Body of pancreas (tissue), 4 donors: ENCODE measurements around the gene ACTR1B.

Source experiments
- POLR2A ChIP-seq, 3 donors: fragments of 450-650 bp; IDR thresholded peaks; one replicate each; pipeline ENCODE4 v1.6.1; 2016; ENCODE audit warnings: antibody characterized with exemption in 3 of 3, mild to moderate bottlenecking in 2 of 3
- TF ChIP-seq, protein P1 (sequence below), 7 experiments: fragments of 450-650 bp in 4 of 7; fragments of 200-600 bp in 3 of 7; sonication (generic) in 3 of 7; IDR thresholded peaks; one replicate each; pipeline ENCODE4 v1.5.1; 2016 to 2019; ENCODE audit warnings: antibody characterized with exemption in 7 of 7

DNA sequence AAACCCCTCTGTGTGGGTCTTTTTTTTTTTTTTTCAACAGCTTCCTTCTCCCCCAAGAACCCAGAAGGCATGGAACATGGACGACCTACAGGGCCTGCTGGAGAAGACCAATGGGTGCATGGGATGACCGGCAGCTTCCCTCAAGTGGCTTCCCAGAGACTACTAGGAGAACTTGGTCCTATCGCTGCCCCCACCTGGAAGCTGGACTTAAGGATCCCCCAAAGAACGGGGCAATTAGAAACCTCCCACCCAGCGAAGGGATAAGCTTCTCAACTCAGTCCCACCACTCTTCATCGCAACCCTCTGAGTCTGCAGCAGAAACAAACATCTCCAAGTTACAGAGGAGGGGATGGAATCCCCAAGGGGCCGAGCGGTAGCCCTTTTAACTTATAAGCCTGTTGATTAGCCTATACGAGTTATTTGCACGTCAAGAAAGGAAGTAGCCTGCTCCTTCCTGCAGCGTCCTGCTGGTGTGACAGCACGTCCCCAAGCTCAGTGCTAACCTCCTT is 1.4 kb downstream of the ACTR1B start:
- TF ChIP-seq, protein P1, sequence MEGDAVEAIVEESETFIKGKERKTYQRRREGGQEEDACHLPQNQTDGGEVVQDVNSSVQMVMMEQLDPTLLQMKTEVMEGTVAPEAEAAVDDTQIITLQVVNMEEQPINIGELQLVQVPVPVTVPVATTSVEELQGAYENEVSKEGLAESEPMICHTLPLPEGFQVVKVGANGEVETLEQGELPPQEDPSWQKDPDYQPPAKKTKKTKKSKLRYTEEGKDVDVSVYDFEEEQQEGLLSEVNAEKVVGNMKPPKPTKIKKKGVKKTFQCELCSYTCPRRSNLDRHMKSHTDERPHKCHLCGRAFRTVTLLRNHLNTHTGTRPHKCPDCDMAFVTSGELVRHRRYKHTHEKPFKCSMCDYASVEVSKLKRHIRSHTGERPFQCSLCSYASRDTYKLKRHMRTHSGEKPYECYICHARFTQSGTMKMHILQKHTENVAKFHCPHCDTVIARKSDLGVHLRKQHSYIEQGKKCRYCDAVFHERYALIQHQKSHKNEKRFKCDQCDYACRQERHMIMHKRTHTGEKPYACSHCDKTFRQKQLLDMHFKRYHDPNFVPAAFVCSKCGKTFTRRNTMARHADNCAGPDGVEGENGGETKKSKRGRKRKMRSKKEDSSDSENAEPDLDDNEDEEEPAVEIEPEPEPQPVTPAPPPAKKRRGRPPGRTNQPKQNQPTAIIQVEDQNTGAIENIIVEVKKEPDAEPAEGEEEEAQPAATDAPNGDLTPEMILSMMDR (IDR thresholded peaks at IDR 0.05): no peak
- TF ChIP-seq POLR2A (IDR thresholded peaks at IDR 0.05): no peak
